ENCODE measurements around the gene GFY.

DNA sequence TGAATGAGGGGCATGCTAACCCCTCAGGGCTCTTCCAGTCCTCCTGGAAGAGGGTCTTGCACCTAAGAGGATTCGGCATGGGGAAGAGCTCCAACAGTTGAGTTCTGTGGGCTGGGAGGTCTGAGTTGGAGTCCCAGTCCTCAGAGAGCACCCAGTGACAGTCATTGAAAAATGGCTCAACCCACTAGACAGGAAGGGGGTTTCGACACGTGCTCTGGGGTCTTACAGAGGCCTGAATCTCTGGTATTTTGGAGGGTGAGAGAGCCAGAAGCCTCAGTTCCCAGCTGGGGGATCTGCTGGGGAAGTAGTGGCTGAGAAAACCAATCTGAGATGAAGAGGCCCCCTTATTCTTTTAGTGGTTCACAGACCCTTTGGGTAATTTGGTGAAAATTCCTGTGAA, 10.9 kb upstream of the GFY start:
- TF ChIP-seq, protein P1, sequence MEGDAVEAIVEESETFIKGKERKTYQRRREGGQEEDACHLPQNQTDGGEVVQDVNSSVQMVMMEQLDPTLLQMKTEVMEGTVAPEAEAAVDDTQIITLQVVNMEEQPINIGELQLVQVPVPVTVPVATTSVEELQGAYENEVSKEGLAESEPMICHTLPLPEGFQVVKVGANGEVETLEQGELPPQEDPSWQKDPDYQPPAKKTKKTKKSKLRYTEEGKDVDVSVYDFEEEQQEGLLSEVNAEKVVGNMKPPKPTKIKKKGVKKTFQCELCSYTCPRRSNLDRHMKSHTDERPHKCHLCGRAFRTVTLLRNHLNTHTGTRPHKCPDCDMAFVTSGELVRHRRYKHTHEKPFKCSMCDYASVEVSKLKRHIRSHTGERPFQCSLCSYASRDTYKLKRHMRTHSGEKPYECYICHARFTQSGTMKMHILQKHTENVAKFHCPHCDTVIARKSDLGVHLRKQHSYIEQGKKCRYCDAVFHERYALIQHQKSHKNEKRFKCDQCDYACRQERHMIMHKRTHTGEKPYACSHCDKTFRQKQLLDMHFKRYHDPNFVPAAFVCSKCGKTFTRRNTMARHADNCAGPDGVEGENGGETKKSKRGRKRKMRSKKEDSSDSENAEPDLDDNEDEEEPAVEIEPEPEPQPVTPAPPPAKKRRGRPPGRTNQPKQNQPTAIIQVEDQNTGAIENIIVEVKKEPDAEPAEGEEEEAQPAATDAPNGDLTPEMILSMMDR (IDR thresholded peaks at IDR 0.05), result no peak
- no peak for TF ChIP-seq POLR2A (IDR thresholded peaks at IDR 0.05)
